HG03159 (cell line): ENCODE results near the gene NEK6.

Source experiments
- ATAC-seq: cut with Tn5 transposase; IDR thresholded peaks from one replicate; pipeline ENCODE4 v1.9.1; 2021; ENCODE audit warnings: mild to moderate bottlenecking, moderate library complexity; ENCODE audit not compliant: unreplicated experiment

NEK6 gene

DNA sequence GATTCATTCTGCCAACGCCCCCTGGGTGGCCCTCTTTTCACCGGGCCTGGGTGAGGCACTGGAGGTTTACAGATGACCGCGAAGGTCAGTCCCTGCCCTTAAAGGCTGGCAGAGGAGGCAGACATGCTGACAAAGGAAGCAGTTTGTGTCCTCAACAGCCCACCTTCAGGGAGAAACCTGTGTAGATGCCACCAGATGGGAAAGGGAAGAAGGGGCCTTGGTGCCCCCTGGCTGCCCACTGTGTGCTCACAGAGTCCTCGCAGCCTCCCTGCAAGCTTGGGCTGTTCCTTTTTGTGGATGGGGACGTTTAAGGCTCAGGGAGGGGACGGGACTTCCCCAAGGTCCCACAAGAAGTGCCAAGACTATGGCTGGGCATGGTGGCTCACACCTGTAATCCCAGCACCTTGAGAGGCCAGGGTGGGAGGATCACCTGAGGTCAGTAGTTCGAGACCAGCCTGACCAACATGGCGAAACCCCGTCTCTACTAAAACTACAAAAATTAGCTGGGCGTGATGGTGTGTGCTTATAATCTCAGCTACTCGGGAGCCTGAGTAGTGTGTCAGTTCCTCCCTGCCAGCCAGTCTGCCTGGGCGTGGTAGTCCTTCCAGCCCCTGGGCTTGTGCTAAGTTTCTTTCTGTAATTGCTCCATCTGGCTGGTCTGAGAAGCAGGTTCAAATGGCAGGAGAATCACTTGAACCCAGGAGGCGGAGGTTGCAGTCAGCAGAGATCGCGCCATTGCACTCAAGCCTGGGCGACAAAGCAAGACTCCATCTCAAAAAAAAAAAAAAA is 36.2 kb downstream of the NEK6 start:
- ATAC-seq: no peak

DNA sequence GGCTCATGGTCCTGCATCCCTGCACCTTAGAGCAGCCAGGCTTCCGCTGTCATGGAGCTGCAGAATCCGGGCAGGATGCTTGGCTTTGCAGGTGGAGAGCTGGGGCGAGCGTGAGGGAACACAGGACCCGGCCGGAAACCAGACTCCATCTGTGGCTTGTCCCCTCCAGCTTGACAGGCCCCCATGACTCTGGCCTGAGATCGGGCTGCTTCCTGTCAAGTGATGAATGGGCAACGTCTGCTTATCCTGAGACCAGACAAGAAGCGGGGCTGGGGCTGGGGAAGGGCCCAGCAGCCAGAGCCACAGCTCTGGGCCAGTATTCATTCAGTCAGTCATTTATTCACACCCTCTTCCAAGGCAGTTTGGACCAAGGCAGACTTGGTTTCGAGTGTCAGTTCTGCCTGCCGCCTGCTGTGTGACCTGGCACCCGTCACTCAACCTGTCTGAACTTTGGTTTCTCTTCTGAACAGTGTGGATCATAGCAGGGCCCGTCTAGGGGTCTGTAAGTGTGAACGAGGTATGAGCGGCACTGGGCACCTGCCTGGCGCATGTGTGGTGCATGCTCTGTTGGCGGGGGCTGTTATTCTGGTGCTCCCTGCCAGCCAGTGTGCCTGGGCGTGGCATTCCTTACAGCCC is 37.5 kb downstream of the NEK6 start:
- ATAC-seq: no peak

DNA sequence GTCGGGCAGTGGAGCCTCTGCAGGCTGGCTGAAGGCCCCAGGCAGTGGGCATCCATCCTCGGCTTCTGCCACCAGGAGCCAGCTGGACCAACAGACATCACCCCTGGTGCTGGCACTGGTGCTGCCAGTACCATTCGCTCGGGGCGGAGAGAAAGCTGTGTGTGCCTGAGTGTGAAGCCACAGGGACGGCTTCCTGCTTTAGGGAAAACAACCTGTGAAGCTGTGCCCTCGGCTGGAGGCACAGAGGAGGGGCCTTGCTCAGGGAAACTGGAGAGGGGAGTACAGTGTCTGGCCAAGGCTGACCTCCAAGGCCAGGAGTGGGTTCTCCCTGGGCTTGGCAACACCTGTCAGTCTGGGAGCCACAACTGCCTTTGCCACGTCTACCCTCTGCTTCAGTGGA is 38.3 kb downstream of the NEK6 start:
- no peak for ATAC-seq

DNA sequence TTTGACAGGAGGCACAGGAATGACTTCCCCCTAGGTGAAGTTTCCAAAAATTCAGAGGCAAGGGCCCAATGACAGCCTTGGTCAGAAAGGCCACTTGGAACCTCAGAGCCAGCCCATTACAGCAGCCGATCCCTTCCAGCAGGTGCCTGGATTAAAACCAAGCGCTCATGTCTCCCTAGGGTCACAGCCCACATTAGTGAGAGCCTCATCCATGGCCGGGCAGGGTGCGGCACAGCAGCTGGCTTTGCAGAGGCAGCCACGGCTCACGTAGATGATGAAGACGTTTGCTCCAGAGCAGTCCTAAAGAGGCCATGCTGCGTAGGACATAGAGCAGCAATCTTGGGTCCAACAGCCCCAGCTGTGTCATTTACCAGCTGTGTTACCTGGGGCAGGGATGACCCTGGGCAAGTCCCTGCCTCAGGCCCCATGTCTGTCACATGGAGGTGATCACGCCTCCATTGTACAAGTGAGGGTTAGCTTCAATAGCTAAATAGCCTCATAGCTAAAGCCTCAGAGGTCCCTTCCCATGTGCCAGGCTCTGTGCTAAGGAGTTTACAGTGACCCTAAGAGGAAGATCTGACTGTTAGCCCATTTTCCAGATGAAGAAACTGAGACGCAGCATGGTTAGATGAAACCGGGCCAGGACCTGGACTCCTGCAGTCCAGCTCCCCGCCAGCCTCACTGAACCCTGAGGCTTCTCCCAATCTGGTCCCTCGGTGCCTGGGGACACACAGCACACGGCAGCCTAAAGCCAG is 39.2 kb downstream of the NEK6 start:
- ATAC-seq: no peak

DNA sequence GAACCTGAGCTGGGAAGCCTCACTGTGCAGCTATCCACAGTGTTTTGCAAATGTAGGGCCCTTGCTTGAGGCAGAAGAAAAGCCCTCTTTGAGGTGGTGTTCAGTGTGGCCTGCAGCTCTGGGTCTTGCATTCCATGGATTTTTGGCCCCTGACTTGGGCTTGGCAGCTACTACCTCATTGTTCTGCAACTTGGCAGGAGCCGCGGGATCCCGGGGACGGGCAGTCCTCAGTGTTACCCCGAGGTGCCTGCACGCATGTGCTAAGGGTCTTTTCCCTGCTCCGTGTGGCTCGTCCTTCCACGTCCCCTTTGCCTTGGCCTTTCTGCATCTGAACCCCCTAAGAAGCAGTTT is 39.8 kb downstream of the NEK6 start:
- ATAC-seq: no peak

DNA sequence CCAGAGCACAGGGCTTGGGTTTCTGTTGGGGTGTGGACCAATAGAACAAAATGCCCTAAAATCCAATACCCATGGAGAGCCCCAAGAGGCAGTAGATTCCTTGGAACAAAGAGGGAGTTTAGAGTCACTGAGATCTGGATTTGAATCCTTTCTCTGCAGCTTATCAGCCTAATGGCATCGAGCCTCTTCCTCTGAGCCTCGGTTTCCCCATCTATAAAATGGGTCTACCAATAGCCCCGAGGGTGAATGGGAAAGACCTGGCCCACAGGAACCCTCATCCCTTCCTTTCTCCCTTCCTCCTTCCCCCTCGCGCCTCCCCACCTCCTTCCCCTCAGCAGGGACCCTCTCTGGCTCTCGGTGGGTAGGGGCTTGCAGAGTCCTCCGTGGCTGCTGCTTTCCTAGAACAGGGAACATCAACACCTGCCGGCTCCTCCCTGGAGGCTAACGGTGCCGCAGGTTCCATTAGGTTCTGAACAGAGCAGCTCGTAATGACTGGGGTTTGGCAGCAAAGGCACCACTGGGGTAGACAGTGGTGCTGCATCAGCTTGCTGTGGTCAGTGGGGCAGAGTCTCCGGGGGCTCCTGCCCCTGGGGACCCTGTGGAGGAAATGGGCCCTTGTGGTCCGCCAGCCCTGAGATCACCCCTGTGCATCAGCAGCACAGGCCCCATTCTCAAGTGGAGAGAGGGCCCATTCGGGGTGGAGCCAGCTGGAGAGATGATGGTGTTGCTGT is 40.3 kb downstream of the NEK6 start:
- ATAC-seq: no peak

DNA sequence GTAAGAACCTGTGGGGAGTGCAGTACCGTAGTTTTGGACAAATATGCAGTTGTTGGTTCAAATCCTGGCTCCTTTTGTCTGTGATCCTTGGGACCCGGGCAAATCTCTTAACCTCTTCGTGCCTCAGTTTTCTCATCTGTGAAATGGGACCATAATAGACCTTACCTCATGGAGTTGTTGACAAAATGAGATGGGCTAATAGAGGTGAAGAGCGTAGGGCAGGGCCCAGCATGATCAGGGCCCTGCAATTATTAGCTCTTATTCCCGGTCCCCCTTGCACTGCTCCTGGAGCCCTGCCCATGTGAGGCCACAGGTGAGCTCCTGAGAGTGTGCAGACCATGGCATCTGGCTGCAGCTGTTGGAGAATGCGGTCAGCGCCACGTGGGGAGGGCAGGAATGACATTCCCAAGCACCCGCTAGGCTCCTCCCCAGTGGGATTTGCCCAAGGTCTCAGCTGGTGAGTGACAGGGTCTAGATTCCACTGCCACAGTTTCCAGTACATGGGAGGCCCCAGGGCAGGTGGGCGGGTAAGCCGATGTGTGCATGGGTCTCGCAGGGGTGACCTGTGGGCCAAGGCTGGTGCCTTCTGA is 41.0 kb downstream of the NEK6 start:
- ATAC-seq: no peak

DNA sequence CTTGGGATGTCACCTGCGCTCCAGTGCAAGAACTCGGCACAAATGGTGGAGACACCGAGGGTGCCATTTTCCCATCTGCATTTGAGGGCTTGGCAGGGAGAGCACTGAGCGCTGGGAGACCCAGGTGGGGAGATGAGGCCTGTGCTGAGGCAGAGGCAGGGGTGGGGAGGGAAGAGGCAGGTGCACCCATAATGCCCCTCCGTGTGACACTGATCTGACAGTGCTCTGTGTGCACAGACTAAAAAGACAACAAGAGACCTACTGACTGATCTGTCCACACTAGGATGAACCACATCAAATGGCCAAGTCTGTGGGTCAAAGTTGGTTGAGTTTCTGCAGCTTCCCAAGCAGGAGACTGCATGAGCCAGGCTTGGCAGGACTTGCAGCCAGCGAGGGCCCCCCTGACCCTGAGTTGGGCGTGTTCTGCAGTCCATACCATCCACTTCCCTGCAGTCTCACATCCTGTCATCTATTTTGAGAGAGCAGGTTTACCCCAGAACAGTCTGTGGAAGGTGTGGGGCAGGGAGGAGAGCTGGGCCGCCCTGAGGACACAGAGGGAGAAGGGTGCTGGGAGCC is 41.9 kb downstream of the NEK6 start:
- ATAC-seq: no peak

DNA sequence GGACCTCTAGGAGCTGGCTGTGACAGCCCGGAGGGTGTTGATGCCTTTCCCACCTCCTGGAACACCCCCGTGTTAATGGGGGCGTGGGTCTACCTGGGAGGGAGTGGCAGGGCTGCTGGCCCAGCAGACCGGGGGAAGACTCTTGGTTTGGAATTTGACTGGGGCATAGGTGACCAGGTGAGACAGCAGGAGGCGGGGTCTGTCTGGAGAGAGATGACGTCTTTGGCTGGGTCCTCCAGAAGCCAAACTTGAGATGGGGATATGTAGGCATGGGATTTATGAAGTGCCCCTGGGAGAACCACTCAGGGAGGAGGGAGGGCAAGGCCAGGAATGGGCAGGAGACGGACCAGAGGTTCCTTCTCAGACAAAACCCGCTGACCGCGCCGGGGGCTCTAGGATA is 42.6 kb downstream of the NEK6 start:
- no peak for ATAC-seq

DNA sequence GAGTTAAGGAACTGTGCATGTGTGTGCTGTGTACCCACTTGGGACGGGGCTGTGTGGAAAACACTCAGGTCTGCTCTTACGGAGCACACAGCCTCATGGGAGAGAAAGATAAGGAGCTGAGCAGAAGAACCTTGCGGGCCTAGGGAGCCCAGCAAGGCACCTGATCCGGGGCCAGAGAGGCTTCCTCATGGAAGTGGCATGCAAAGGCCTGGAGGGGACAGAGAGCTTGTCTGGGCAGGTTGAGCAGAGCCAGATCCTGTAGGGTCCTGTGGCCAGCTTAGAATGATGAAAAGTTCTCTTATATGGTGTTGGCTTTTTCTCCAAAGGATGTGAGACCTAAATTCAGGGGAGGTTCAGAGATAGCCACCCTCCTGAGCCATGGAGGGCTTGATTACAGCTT is 45.2 kb downstream of the NEK6 start:
- ATAC-seq: no peak

DNA sequence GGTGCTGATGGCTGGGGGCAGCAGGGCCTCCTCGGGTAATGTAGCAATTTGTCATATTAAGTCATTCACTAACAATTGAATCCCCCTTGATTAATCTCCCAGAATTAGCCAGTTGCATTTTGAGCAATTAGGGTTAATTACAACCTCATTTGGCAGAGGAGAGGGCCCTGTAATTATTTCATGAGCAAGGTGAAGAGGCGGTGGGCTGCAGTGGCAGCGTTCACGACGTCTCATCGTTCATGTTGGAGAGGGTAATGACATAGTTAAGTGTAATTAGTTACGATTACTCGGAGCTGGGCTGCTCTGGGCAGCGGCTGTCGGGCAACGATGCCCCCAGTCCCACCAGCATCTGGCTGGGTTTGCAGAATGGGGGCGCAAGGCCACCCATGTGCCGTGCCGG is 46.0 kb downstream of the NEK6 start:
- ATAC-seq: no peak

DNA sequence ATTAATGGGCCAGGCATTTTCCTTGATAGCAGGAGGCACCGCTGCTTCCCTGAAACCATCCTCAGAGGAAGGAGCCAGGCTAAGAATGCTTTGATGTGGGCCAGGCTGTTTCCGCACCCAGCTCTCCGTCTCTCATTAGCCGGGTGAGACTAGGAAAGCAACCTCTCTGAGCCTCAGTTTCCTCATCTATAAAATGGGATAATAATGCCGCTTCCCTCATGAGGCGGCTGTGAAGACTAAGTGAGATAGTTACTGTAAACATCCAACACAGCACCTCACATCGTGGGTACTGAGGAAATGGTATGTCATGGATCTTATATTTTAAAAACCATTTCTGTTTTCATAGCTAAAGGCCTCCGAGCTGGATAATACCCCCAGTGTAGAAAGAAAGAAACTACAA is 46.5 kb downstream of the NEK6 start:
- no peak for ATAC-seq

DNA sequence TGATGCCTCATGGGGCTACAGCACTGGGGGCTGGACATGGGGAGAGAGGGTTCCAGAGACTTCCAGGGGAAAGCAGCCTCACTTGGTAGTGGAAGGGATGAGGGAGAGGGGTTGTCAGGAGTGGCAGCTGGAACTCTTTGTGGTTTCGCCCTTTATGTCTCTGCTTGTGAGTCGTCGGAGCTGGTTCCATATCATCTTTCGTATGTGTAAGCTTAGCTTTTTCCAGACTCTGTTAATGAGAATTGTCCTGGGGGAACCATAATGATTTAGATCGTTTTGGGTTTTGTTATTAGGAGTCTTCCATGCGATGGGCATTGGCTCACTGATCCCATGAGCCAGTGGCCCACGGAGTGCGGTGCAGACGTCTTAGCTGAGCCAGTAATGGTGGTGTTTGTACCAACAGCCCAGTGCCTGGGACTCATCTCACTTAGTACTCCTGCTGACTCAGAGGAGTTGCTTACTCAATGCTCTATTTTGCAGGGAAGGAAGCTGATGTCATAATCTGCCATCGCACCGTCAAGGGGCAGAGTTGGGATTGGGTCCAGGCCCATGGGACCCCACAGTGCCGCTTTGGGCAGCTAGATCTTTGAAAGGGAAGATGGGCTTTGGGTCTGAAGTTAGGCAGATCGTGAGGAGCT is 48.5 kb downstream of the NEK6 start:
- ATAC-seq: no peak

DNA sequence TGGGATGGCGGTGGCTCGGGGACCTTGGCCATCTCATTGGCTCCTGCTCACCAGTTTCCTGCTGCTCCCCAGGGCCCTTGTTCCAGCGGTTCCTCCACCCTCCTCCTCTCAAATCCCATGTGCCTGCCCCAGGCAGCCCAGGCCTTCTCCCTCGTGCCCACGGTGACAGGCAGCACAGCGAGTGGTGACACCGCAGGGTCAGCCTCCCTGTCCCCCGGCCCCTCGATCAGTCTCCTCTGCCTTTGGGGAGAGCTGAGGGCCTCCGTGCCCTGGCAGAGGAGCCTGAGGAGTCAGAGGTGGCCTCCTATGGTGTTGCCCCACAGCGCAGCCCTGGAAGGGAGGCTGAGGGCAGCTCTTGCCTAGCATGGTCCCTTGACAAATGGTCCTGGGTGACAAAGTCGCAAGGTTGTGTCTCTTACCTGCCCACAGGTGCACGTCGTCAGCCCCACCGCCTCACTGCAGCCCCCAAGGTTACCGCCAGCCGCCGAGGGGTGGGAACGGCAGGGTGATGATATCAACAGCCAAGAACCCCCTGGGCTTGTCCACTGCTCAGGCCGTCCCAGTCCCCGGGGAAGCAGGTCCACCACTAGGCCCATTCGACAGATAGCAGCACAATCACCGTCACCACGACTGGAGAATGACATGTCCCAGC is 49.8 kb downstream of the NEK6 start:
- ATAC-seq: no peak

DNA sequence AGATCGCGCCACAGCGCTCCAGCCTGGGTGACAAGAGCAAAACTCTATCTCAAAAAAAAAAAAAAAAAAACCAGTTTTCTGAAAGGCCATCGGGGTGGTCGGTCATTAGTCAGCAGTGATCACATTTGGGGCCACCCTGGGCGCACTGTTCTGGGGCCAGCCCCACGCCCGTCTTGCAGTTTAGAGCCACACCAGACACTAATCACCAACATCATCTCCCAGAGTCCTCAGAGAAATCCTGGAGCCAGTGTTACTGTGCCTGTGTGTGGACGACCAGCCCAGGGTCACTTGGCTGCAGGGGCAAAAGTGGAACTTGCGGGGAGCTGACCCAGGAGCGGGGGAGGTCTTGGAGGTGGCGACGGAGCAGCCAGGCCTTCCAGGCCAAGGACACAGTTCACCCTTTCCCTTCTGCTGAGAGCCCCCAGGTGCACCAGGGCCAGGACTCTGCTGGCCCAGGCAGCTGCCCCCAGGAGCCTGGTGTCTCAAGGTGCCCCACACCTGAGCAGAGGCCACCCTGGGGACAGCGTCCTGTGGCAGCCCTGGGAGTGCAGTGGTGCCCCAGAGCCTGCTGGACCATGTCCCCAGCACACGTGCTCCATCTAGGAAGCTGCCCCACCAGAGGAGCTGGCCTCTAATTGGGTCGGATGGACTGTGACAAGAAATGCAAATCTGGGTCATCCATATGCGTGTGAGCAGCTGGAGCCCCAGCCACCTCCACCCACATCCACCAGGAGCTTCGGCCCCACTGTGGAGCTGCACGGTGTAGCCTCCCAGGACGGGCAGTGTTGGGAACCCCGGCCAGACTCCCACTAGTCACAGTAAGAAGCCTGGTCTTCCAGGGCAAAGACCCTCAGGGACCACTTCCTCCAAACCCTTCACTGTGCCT is 51.1 kb downstream of the NEK6 start:
- ATAC-seq: no peak

DNA sequence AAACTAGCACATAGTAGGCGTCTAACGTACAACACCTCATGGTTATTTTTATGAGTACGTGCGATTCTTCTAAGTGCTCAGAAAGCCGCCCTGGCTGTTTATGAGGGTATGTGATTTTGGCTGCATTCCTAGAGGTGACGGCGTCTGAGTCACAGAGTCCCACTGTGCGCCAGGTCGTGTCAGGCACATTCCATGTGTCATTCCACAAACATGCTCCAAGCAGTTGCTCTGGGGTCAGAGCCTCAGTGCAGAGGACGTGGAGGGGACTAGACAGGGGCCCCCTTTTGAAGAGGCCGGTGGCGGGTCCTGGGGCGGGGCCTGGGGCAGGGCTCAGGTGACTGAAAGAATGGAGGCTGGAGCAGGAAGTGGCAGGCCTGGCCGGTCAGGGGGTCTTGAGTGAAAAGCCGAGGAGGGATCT is 51.9 kb downstream of the NEK6 start:
- ATAC-seq: no peak

DNA sequence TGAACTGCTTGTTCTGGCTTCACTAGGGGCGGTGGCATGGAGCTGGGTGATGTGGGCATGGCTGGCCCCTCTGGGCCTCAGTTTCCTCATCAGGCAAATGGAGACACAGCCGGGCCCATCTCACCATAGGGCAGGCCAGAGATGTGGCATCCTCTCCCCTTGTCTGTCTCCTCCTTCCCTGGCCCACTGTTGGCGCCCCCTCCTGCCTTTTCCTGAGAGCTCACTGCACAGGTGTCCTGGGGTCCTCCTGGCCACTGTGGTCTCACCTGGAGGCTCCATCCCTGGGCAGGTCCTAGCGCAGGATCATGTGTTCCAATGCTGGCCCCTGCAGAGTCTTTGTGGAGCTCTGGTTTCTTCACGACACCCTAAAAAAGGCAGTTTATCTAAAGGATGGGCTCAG is 53.5 kb downstream of the NEK6 start:
- no peak for ATAC-seq

DNA sequence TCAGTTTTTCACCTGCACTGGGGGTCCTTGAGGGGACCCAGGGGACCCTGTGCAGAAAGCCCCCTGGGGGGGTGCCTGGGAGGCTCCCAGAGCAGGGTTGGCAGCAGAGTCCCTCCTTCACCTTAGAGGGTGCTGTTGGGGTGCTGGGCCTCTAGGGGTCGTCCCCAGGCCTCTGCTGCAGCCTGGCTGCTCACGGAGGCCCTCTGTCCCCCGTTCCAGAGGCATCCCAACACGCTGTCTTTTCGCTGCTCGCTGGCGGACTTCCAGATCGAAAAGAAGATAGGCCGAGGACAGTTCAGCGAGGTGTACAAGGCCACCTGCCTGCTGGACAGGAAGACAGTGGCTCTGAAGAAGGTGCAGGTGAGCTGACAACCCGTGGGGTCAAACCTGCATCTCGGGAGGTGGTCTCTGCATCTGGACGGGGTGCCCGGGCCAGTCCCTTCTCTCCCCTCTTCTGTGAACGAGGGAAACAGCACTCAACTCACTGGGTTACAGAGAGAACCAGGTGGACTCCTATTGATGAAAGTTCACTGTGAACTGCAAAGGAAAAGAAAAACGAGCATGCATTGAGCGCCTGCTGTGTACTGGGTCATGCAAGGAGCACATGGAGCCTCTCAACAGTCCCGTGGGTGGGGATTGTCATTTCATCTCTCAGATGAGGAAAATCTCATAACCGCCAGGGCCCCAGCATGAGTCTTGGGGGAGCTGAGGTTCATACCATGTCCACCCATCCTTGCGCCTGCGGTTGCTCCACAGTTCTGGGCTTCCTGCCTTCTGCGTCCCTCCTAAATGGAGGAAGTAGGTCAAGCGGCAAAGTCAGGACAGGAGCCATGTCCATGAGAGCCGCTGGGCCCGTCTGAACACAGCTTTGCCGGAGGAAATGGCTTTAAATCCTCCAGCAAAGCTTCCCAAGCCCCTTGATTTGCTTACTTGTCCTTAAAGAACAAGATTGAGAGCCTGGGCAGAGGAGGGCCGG is 54.8 kb downstream of the NEK6 start:
- ATAC-seq: no peak
